Upper lobe of left lung (tissue), 4 donors: ENCODE measurements around the gene RUNX1.

Source experiments
- CTCF ChIP-seq, 6 experiments: fragments of 450-650 bp in 4 of 6; fragments of 200-600 bp in 2 of 6; sonication (generic) in 2 of 6; IDR thresholded peaks; one replicate each; pipeline ENCODE4 v1.5.1; 2016 to 2019; ENCODE audit warnings: antibody characterized with exemption in 6 of 6
- EP300 ChIP-seq, 4 donors: sonication (generic); formaldehyde crosslinking; IDR thresholded peaks; one replicate each; pipeline ENCODE4 v1.5.1; 2017; ENCODE audit warnings: antibody characterized with exemption in 4 of 4, control low read depth in 2 of 4
- POLR2A ChIP-seq, 4 donors: fragments of 450-650 bp; IDR thresholded peaks; one replicate each; pipeline ENCODE4 v1.5.1; 2016 to 2017; ENCODE audit warnings: antibody characterized with exemption in 4 of 4, mild to moderate bottlenecking in 2 of 4
- POLR2AphosphoS5 ChIP-seq, 2 donors: sonication (generic); formaldehyde crosslinking; IDR thresholded peaks; one replicate each; pipeline ENCODE4 v1.5.1; 2017; ENCODE audit warnings: antibody characterized with exemption in 2 of 2

- TF ChIP-seq CTCF (IDR thresholded peaks at IDR 0.05), result no peak
- TF ChIP-seq POLR2AphosphoS5 (IDR thresholded peaks at IDR 0.05), result no peak
- no peak for TF ChIP-seq POLR2A (IDR thresholded peaks at IDR 0.05)
- no peak for TF ChIP-seq EP300 (IDR thresholded peaks at IDR 0.05)
Observed at GRCh38 chr21:34827445-34828235, 221.5 kb downstream of the RUNX1 start.
